ENCODE results near the gene ATF6. TPM values are rescaled to one million over a fixed set of nuclear protein-coding genes. Genes with fewer than 3 reads are reported as not detected.
"Not testable (repeated sequence)": the region's sequence is repeated elsewhere in the genome, so short reads cannot be mapped to it uniquely, and the experiment has no call there.

The ATF6 gene
- total RNA-seq, 2 experiments from 2014 or later = 22.9 to 28.0 TPM

- H3K4me3 Mint-ChIP-seq = no peak overlapping the region
- no peaks in the 10 kb centered on the region for H3K36me3 Mint-ChIP-seq (ENCODE audit: low read depth)
- H3K27ac Mint-ChIP-seq = no peak overlapping the region
- POLR2A ChIA-PET = interaction anchor here (0.7 kb wide), 1 partner anchor 38 kb away, joined by 3 read pairs; no protein-coding TSS in a partner anchor
- H3K4me1 Mint-ChIP-seq = peaks cover 46% of the 10 kb centered on the region
- H3K27me3 Mint-ChIP-seq = peaks cover 22% of the 10 kb centered on the region
- no peak for DNase-seq
- no peaks in the 10 kb centered on the region for H3K9me3 Mint-ChIP-seq
- CTCF ChIA-PET = interaction anchor here (0.6 to 2.0 kb wide), 11 partner anchors 8 to 267 kb away, joined by 3 to 8 read pairs (median 3); partner anchors contain the start of gene DUSP12
Observed at GRCh38 chr1:161739865-161740566, 26.1 kb upstream of the ATF6 start.

GRCh38 chr1:161740921-161741320, 25.2 kb upstream of the ATF6 start:
- H3K9me3 Mint-ChIP-seq = no peaks in the 10 kb centered on the region
- H3K4me1 Mint-ChIP-seq = peaks cover 50% of the 10 kb centered on the region
- ChIA-PET CTCF (interaction anchor here (1.2 to 1.5 kb wide), 4 partner anchors 9 to 93 kb away, joined by 3 to 8 read pairs (median 4); partner anchors contain the start of gene DUSP12), POLR2A (no interaction called here)
- DNase-seq = no peak
- no peak overlapping the region for H3K27ac Mint-ChIP-seq
- no peaks in the 10 kb centered on the region for H3K36me3 Mint-ChIP-seq (ENCODE audit: low read depth)
- peaks cover 21% of the 10 kb centered on the region for H3K27me3 Mint-ChIP-seq
- no peak overlapping the region for H3K4me3 Mint-ChIP-seq

- Mint-ChIP-seq H3K36me3 (ENCODE audit: low read depth) (no peaks in the 10 kb centered on the region), H3K4me3 (no peak overlapping the region), H3K4me1 (peaks cover 55% of the 10 kb centered on the region), H3K27ac (no peak overlapping the region), H3K9me3 (no peaks in the 10 kb centered on the region), H3K27me3 (peaks cover 20% of the 10 kb centered on the region)
- ChIA-PET POLR2A (no interaction called here), CTCF (interaction anchor here (0.6 to 1.2 kb wide), 2 partner anchors 9 to 49 kb away, joined by 3 to 4 read pairs; no protein-coding TSS in a partner anchor)
- DNase-seq = no peak
Observed at GRCh38 chr1:161743231-161743630, 22.9 kb upstream of the ATF6 start.

- peaks cover 53% of the 10 kb centered on the region for H3K4me1 Mint-ChIP-seq
- H3K36me3 Mint-ChIP-seq (ENCODE audit: low read depth) = peaks cover 20% of the 10 kb centered on the region
- ChIA-PET CTCF (interaction anchor here (1.6 kb wide), 1 partner anchor 8 kb away, joined by 4 read pairs; no protein-coding TSS in a partner anchor), POLR2A (no interaction called here)
- DNase-seq = no peak
- no peak overlapping the region for H3K4me3 Mint-ChIP-seq
- H3K27ac Mint-ChIP-seq = no peak overlapping the region
- no peaks in the 10 kb centered on the region for H3K9me3 Mint-ChIP-seq
- peaks cover 12% of the 10 kb centered on the region for H3K27me3 Mint-ChIP-seq
Observed at GRCh38 chr1:161747801-161748200, 18.3 kb upstream of the ATF6 start.

GRCh38 chr1:161749509-161750407, 16.4 kb upstream of the ATF6 start, which contains the start of gene DUSP12:
Gene DUSP12 (plus strand): TSS chr1:161749786. CDS start chr1:161749802, 16 bp downstream.
- ChIA-PET POLR2A (no interaction called here), CTCF (interaction anchor here (0.6 to 2.3 kb wide), 13 partner anchors 8 to 524 kb away, joined by 3 to 11 read pairs (median 4); partner anchors contain the start of genes OLFML2B and TOMM40L)
- peak within 1 kb of the TSS; percentile 98 for H3K27ac Mint-ChIP-seq
- DNase-seq = peak; percentile 89
- peaks cover 7% of the 10 kb centered on the region for H3K9me3 Mint-ChIP-seq
- peaks cover 46% of the 10 kb centered on the region for H3K4me1 Mint-ChIP-seq
- H3K4me3 Mint-ChIP-seq = peak within 1 kb of the TSS; percentile 98
- H3K36me3 Mint-ChIP-seq (ENCODE audit: low read depth) = peaks cover 36% of the 10 kb centered on the region
- H3K27me3 Mint-ChIP-seq = peaks cover 9% of the 10 kb centered on the region

GRCh38 chr1:161763522-161764098, 2.5 kb upstream of the ATF6 start:
- Mint-ChIP-seq H3K4me3 (peak overlapping the region; percentile 39), H3K27ac (peak overlapping the region; percentile 6), H3K36me3 (ENCODE audit: low read depth) (peaks cover 12% of the 10 kb centered on the region), H3K27me3 (no peaks in the 10 kb centered on the region), H3K4me1 (peaks cover 43% of the 10 kb centered on the region), H3K9me3 (no peaks in the 10 kb centered on the region)
- peak; percentile 64 for DNase-seq
- POLR2A ChIA-PET = no interaction called here
- CTCF ChIA-PET = interaction anchor here (1.2 to 1.8 kb wide), 4 partner anchors 14 to 274 kb away, joined by 3 to 7 read pairs (median 5); partner anchors contain the start of gene DUSP12

- H3K4me1 Mint-ChIP-seq = peaks cover 45% of the 10 kb centered on the region
- CTCF ChIA-PET = no interaction called here
- POLR2A ChIA-PET = no interaction called here
- peaks cover 11% of the 10 kb centered on the region for H3K36me3 Mint-ChIP-seq (ENCODE audit: low read depth)
- H3K9me3 Mint-ChIP-seq = no peaks in the 10 kb centered on the region
- H3K27ac Mint-ChIP-seq = no peak overlapping the region
- no peaks in the 10 kb centered on the region for H3K27me3 Mint-ChIP-seq
- H3K4me3 Mint-ChIP-seq = no peak overlapping the region
- no peak for DNase-seq
Observed at GRCh38 chr1:161768461-161768860, 2.3 kb downstream of the ATF6 start.

GRCh38 chr1:161768986-161769672, 3.0 kb downstream of the ATF6 start:
- CTCF ChIA-PET = no interaction called here
- no peaks in the 10 kb centered on the region for H3K27me3 Mint-ChIP-seq
- POLR2A ChIA-PET = no interaction called here
- H3K9me3 Mint-ChIP-seq = no peaks in the 10 kb centered on the region
- no peak for DNase-seq
- peaks cover 38% of the 10 kb centered on the region for H3K4me1 Mint-ChIP-seq
- peaks cover 12% of the 10 kb centered on the region for H3K36me3 Mint-ChIP-seq (ENCODE audit: low read depth)
- no peak overlapping the region for H3K4me3 Mint-ChIP-seq
- H3K27ac Mint-ChIP-seq = no peak overlapping the region

GRCh38 chr1:161769673-161770045, 3.5 kb downstream of the ATF6 start:
- CTCF ChIA-PET, DNase-seq, H3K4me3 Mint-ChIP-seq, H3K9me3 Mint-ChIP-seq, H3K27me3 Mint-ChIP-seq, H3K27ac Mint-ChIP-seq, POLR2A ChIA-PET: not testable (repeated sequence)
- Mint-ChIP-seq H3K4me1 (peaks cover 38% of the 10 kb centered on the region), H3K36me3 (ENCODE audit: low read depth) (peaks cover 13% of the 10 kb centered on the region)

GRCh38 chr1:161770250-161770649, 4.1 kb downstream of the ATF6 start:
- DNase-seq = no peak
- H3K4me1 Mint-ChIP-seq = peaks cover 34% of the 10 kb centered on the region
- no peaks in the 10 kb centered on the region for H3K27me3 Mint-ChIP-seq
- peak overlapping the region; percentile 6 for H3K27ac Mint-ChIP-seq
- ChIA-PET POLR2A (no interaction called here), CTCF (no interaction called here)
- peaks cover 13% of the 10 kb centered on the region for H3K36me3 Mint-ChIP-seq (ENCODE audit: low read depth)
- H3K4me3 Mint-ChIP-seq = no peak overlapping the region
- no peaks in the 10 kb centered on the region for H3K9me3 Mint-ChIP-seq

- ChIA-PET POLR2A (no interaction called here), CTCF (interaction anchor here (0.8 to 0.9 kb wide), 2 partner anchors 9 to 266 kb away, joined by 3 to 4 read pairs; no protein-coding TSS in a partner anchor)
- Mint-ChIP-seq H3K27ac (no peak overlapping the region), H3K9me3 (no peaks in the 10 kb centered on the region), H3K27me3 (no peaks in the 10 kb centered on the region), H3K4me1 (peaks cover 32% of the 10 kb centered on the region), H3K4me3 (no peak overlapping the region), H3K36me3 (ENCODE audit: low read depth) (peaks cover 13% of the 10 kb centered on the region)
- DNase-seq = peak; percentile 34
Observed at GRCh38 chr1:161771161-161771560, 5.0 kb downstream of the ATF6 start.

GRCh38 chr1:161771973-161772372, 5.9 kb downstream of the ATF6 start:
- Mint-ChIP-seq H3K27ac (no peak overlapping the region), H3K4me3 (no peak overlapping the region), H3K27me3 (no peaks in the 10 kb centered on the region), H3K9me3 (no peaks in the 10 kb centered on the region), H3K4me1 (peaks cover 25% of the 10 kb centered on the region), H3K36me3 (ENCODE audit: low read depth) (peaks cover 9% of the 10 kb centered on the region)
- ChIA-PET POLR2A (no interaction called here), CTCF (interaction anchor here (0.7 to 1.3 kb wide), 6 partner anchors 10 to 266 kb away, joined by 3 to 4 read pairs (median 3); partner anchors contain the start of gene DUSP12)
- DNase-seq = no peak

Measured in activated CD4-positive, alpha-beta T cell treated with anti-CD3 and anti-CD28 coated beads, Interleukin-2, amount 10 ng/mL, durations not matched to agents 7 days and 5 days (primary cell).